ENCODE results near the gene ADIPOQ.

DNA sequence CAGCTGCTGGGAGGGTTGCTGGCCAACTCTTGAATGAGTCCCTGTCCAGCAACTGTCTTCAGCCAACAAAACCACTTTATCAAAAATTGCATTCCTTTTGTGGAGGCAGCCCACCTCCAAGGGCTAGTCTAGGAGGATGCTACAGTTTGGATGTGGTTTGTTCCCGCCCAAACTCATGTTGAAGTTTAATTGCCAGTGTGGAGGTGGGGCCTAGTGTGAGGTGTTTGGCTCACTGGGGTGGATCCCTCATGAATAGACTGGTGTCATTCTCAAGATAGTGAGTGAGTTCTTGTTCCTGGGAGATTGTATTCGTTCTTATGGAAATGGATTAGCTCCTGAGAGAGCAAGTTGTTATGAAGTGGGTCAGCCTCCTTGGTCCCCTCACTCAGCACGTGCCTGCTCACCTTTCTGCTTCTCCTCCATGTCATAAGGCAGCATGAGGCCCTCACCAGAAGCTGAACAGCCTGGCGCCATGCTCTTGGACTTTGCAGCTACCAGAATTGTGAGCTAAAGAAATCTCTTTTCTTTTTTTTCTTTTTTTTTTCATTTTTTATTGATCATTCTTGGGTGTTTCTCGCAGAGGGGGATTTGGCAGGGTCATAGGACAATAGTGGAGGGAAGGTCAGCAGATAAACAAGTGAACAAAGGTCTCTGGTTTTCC, 32.0 kb upstream of the ADIPOQ start:
- TF ChIP-seq POLR2A (IDR thresholded peaks at IDR 0.05) (no peak), CTCF (IDR thresholded peaks at IDR 0.05) (no peak)
